ENCODE measurements around the gene WDFY3.

WDFY3 gene

DNA sequence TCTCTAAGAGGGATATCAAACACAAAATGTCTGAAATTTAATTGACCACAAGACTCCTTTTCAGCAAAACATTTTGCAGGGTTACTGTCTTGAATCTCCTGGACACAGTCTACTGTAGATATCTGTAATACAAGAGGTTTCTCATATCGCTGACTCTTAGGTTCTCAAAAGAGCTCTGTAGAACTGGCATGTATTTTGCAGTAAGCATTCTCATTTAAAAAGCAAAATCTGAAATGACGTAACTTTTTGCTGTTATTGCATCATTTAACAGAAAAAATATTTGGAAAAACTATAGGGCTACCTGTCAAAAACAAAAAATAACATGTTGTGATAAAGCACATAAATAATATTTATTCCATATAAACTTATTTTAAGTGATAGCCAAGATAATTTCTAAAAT is 269.3 kb downstream of the WDFY3 start:
- Histone ChIP-seq H3K27ac (ENCODE audit: poor library complexity, severe bottlenecking) (no peak overlapping the region), H3K27me3 (ENCODE audit: insufficient read depth, poor library complexity, severe bottlenecking) (no peaks in the 10 kb centered on the region), H3K36me3 (ENCODE audit: low read depth) (peaks cover 77% of the 10 kb centered on the region), H3K9me3 (ENCODE audit: severe bottlenecking) (no peaks in the 10 kb centered on the region), H3K4me1 (ENCODE audit: insufficient read depth, poor library complexity, severe bottlenecking) (peaks cover 18% of the 10 kb centered on the region), H3K4me3 (ENCODE audit: severe bottlenecking) (no peak overlapping the region)
- no peak for DNase-seq (ENCODE audit: low spot score)
- no peak for TF ChIP-seq CTCF (IDR thresholded peaks at IDR 0.05; ENCODE audit: poor library complexity, severe bottlenecking)
- no peak for ATAC-seq (ENCODE audit: low read depth)

GRCh38 chr4:84691800-84692199 is 274.7 kb downstream of the WDFY3 start:
- Histone ChIP-seq H3K4me3 (ENCODE audit: severe bottlenecking) (no peak overlapping the region), H3K9me3 (ENCODE audit: severe bottlenecking) (no peaks in the 10 kb centered on the region), H3K27ac (ENCODE audit: poor library complexity, severe bottlenecking) (peak overlapping the region; percentile 90), H3K36me3 (ENCODE audit: low read depth) (peaks cover 83% of the 10 kb centered on the region), H3K27me3 (ENCODE audit: insufficient read depth, poor library complexity, severe bottlenecking) (no peaks in the 10 kb centered on the region), H3K4me1 (ENCODE audit: insufficient read depth, poor library complexity, severe bottlenecking) (peaks cover 36% of the 10 kb centered on the region)
- no peak for TF ChIP-seq CTCF (IDR thresholded peaks at IDR 0.05; ENCODE audit: poor library complexity, severe bottlenecking)
- DNase-seq (ENCODE audit: low spot score) (no peak), ATAC-seq (ENCODE audit: low read depth) (peak; percentile 11)

GRCh38 chr4:84691170-84691691 is 275.3 kb downstream of the WDFY3 start:
- peaks cover 36% of the 10 kb centered on the region for H3K4me1 ChIP-seq (ENCODE audit: insufficient read depth, poor library complexity, severe bottlenecking)
- ATAC-seq (ENCODE audit: low read depth) (peak; percentile 95), DNase-seq (ENCODE audit: low spot score) (no peak)
- H3K27me3 ChIP-seq (ENCODE audit: insufficient read depth, poor library complexity, severe bottlenecking), result no peaks in the 10 kb centered on the region
- no peak overlapping the region for H3K4me3 ChIP-seq (ENCODE audit: severe bottlenecking)
- peaks cover 77% of the 10 kb centered on the region for H3K36me3 ChIP-seq (ENCODE audit: low read depth)
- no peaks in the 10 kb centered on the region for H3K9me3 ChIP-seq (ENCODE audit: severe bottlenecking)
- no peak for TF ChIP-seq CTCF (IDR thresholded peaks at IDR 0.05; ENCODE audit: poor library complexity, severe bottlenecking)
- peak overlapping the region; percentile 90 for H3K27ac ChIP-seq (ENCODE audit: poor library complexity, severe bottlenecking)

- no peak for TF ChIP-seq CTCF (IDR thresholded peaks at IDR 0.05; ENCODE audit: poor library complexity, severe bottlenecking)
- Histone ChIP-seq H3K27me3 (ENCODE audit: insufficient read depth, poor library complexity, severe bottlenecking) (no peaks in the 10 kb centered on the region), H3K27ac (ENCODE audit: poor library complexity, severe bottlenecking) (peak overlapping the region; percentile 90), H3K4me1 (ENCODE audit: insufficient read depth, poor library complexity, severe bottlenecking) (peaks cover 36% of the 10 kb centered on the region), H3K4me3 (ENCODE audit: severe bottlenecking) (no peak overlapping the region), H3K9me3 (ENCODE audit: severe bottlenecking) (no peaks in the 10 kb centered on the region), H3K36me3 (ENCODE audit: low read depth) (peaks cover 73% of the 10 kb centered on the region)
- ATAC-seq (ENCODE audit: low read depth) (no peak), DNase-seq (ENCODE audit: low spot score) (no peak)
These were observed 276.0 kb downstream of the WDFY3 start for GRCh38 chr4:84690481-84690880.

- no peak for TF ChIP-seq CTCF (IDR thresholded peaks at IDR 0.05; ENCODE audit: poor library complexity, severe bottlenecking)
- Histone ChIP-seq H3K27ac (ENCODE audit: poor library complexity, severe bottlenecking) (peak overlapping the region; percentile 90), H3K36me3 (ENCODE audit: low read depth) (peaks cover 66% of the 10 kb centered on the region), H3K27me3 (ENCODE audit: insufficient read depth, poor library complexity, severe bottlenecking) (no peaks in the 10 kb centered on the region), H3K4me3 (ENCODE audit: severe bottlenecking) (no peak overlapping the region), H3K9me3 (ENCODE audit: severe bottlenecking) (no peaks in the 10 kb centered on the region), H3K4me1 (ENCODE audit: insufficient read depth, poor library complexity, severe bottlenecking) (peaks cover 36% of the 10 kb centered on the region)
- DNase-seq (ENCODE audit: low spot score) (no peak), ATAC-seq (ENCODE audit: low read depth) (no peak)
These were observed 277.3 kb downstream of the WDFY3 start for GRCh38 chr4:84689197-84689596.
